OCI-LY3 (cell line): ENCODE measurements around the gene CAPG.
A peak's percentile ranks its signal among the peaks of the same experiment; 100 is the strongest.

ENCODE experiments used
- H2AFZ ChIP-seq: fragments of 200-600, 300-600 bp; shearing (Covaris generic); 2 replicates; pipeline ENCODE4 v1.6.0; 2014; ENCODE audit warnings: antibody characterized with exemption, low read depth, low read length
- H3K27ac ChIP-seq: fragments of 200-600, 300-600 bp; sonication (generic); 2 replicates; pipeline ENCODE4 v1.5.1; 2014; ENCODE audit warnings: mild to moderate bottlenecking, low read length, moderate library complexity, mixed read lengths
- H3K27me3 ChIP-seq: fragments of 200-600, 300-600 bp; sonication (generic); 2 replicates; pipeline ENCODE4 v1.6.1; 2014; ENCODE audit warnings: low read depth, low read length, mixed read lengths
- H3K36me3 ChIP-seq: fragments of 200-600, 300-600 bp; sonication (generic); replicated peaks from 2 replicates; pipeline ENCODE3; 2014; ENCODE audit warnings: low read depth, low read length, mixed read lengths
- H3K4me1 ChIP-seq: fragments of 300-600, 200-600 bp; sonication (generic); 2 replicates; pipeline ENCODE4 v1.6.1; 2014; ENCODE audit warnings: low read length, mixed read lengths
- H3K4me2 ChIP-seq: fragments of 200-600, 300-600 bp; sonication (generic); 2 replicates; pipeline ENCODE4 v1.6.1; 2014; ENCODE audit warnings: low read length, mixed read lengths
- H3K4me3 ChIP-seq: fragments of 300-600, 200-600 bp; sonication (generic); 2 replicates; pipeline ENCODE4 v1.5.1; 2014; ENCODE audit warnings: antibody characterized with exemption, mild to moderate bottlenecking, low read length, moderate library complexity
- H3K79me2 ChIP-seq: fragments of 300-600, 200-600 bp; shearing (Covaris generic); 2 replicates; pipeline ENCODE4 v1.6.1; 2014; ENCODE audit warnings: mild to moderate bottlenecking, low read length, mixed read lengths
- H3K9ac ChIP-seq: fragments of 300-600, 200-600 bp; shearing (Covaris generic); 2 replicates; pipeline ENCODE4 v1.6.0; 2014; ENCODE audit warnings: mild to moderate bottlenecking, low read length, moderate library complexity
- H3K9me3 ChIP-seq: fragments of 200-600, 300-600 bp; shearing (Covaris generic); 2 replicates; pipeline ENCODE4 v1.6.1; 2014; ENCODE audit warnings: low read length, mixed read lengths; ENCODE audit not compliant: insufficient read depth
- H4K20me1 ChIP-seq: fragments of 200-600, 300-600 bp; sonication (generic); 2 replicates; pipeline ENCODE4 v1.6.1; 2016; ENCODE audit warnings: low read length, mixed read lengths; ENCODE audit not compliant: insufficient read depth
- EZH2phosphoT487 ChIP-seq: fragments of 200-600 bp; shearing (Covaris generic); IDR thresholded peaks from 2 replicates; pipeline ENCODE4 v1.6.1; 2018; ENCODE audit warnings: antibody characterized with exemption, mixed run types, low read depth
- TF ChIP-seq, protein P1 (sequence below): fragments of 200-600, 300-600 bp; sonication (generic); IDR thresholded peaks from 2 replicates; pipeline ENCODE4 v1.5.1; 2014; ENCODE audit warnings: antibody characterized with exemption, low read length, low read depth

CAPG gene

DNA sequence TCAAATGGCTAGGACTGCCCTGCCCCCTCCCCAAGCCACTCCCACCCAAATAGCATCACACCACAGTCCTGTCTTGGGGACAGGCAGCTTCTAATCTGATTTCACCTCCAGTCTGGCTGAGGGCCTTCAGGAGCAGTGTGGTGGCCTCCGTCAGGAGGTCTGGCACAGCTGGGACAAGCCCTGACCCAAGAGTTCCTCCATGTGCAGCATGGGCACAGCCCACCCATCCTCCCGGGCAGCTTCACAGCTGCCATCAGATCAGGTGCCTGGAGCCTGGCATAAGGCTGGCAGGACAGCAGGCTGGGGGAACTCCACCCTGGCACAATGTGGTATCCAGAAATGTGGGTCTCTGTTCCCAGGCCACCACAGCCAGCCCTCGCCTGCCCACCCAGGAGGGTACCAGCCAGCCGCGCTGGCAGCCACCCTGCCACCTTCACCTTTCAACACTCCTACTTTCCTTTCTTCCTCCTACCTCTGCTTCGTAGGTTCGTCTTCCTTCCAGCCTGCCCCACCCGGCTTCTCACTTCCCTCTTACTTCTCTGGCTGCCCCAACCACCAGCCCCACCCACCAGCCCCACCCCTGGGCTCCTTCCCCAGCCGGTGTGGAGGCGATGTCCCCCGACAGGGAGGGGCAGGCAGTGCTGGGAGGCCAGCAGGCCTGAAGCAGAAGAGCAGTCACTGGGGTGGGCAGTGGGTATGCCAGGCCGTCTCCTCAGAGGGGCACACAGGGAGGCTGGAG, at the start of gene CAPG:
CAPG (minus strand) TSS at position 522 of the 739 bp plus-strand sequence. CDS start 8,221 bp downstream, outside the sequence.
- Histone ChIP-seq H3K4me2 (peak within 1 kb of the TSS; percentile 98), H3K36me3 (no peaks in the 10 kb centered on the region), H3K27ac (peak within 1 kb of the TSS; percentile 44), H3K79me2 (no peaks in the 10 kb centered on the region), H3K4me3 (peak within 1 kb of the TSS; percentile 85), H3K9ac (peak within 1 kb of the TSS; percentile 72), H2AFZ (peak within 1 kb of the TSS; percentile 22; the same call in 1 of the 2 replicates), H3K9me3 (no peaks in the 10 kb centered on the region), H4K20me1 (no peaks in the 10 kb centered on the region), H3K27me3 (no peaks in the 10 kb centered on the region), H3K4me1 (peaks cover 25% of the 10 kb centered on the region)
- TF ChIP-seq, protein P1, sequence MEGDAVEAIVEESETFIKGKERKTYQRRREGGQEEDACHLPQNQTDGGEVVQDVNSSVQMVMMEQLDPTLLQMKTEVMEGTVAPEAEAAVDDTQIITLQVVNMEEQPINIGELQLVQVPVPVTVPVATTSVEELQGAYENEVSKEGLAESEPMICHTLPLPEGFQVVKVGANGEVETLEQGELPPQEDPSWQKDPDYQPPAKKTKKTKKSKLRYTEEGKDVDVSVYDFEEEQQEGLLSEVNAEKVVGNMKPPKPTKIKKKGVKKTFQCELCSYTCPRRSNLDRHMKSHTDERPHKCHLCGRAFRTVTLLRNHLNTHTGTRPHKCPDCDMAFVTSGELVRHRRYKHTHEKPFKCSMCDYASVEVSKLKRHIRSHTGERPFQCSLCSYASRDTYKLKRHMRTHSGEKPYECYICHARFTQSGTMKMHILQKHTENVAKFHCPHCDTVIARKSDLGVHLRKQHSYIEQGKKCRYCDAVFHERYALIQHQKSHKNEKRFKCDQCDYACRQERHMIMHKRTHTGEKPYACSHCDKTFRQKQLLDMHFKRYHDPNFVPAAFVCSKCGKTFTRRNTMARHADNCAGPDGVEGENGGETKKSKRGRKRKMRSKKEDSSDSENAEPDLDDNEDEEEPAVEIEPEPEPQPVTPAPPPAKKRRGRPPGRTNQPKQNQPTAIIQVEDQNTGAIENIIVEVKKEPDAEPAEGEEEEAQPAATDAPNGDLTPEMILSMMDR: no peak
- no peak for TF ChIP-seq EZH2phosphoT487

- no peak overlapping the region for H3K4me2 ChIP-seq
- H3K27ac ChIP-seq: no peak overlapping the region
- H3K9me3 ChIP-seq: no peaks in the 10 kb centered on the region
- H4K20me1 ChIP-seq: no peaks in the 10 kb centered on the region
- no peak for TF ChIP-seq EZH2phosphoT487
- TF ChIP-seq, protein P1: no peak
- no peak overlapping the region for H3K4me3 ChIP-seq
- H3K27me3 ChIP-seq: no peaks in the 10 kb centered on the region
- H3K36me3 ChIP-seq: no peaks in the 10 kb centered on the region
- no peak overlapping the region for H3K9ac ChIP-seq
- no peak overlapping the region for H2AFZ ChIP-seq
- no peaks in the 10 kb centered on the region for H3K4me1 ChIP-seq
- no peaks in the 10 kb centered on the region for H3K79me2 ChIP-seq
Measured at GRCh38 chr2:85459771-85460170, 49.6 kb upstream of the CAPG start.

DNA sequence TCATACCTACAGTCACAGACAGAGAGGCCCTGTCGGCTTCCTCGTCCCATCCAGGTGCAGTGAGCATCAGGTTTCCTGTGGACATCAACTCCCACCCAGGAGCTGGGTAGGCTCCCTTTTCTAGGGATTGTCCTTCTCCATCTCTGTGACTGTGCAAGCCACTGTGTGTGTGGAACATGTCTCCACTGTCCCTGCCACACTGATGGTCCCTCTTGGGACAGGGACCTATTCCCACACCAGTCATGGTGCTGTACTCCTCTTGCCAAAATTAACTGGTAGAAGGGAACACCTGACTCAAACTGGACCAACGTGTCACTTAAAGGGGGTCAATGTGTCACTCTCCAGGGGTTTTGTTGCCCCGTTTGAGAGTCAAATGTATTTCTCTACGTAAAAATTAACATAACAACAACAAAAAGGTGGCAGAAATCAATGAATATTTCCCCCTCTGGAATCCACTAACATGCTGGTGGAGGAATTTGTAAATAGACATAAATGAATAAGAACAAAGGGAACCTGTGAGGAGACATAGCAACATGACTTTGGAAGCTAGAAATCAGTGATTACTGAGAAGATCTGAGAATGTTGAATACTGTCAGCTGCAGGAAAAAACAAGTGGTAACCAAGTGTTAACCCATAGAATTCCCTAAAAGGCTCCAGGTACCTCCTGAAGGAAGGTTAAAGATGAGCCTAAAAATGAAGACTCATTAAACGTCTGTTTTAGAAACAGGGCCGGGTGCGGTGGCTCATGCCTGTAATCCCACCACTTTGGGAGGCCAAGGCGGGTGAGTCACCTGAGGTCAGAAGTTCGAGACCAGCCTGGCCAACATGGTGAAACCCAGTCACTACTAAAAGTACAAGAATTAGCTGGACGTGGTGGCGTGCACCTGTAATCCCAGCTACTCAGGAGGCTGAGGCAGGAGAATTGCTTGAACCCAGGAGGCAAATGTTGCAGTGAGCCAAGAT, 48.7 kb upstream of the CAPG start:
- TF ChIP-seq, protein P1: no peak
- TF ChIP-seq EZH2phosphoT487: no peak
- Histone ChIP-seq H4K20me1 (no peaks in the 10 kb centered on the region), H3K9ac (no peak overlapping the region), H3K27ac (no peak overlapping the region), H3K4me2 (no peak overlapping the region), H2AFZ (no peak overlapping the region), H3K9me3 (no peaks in the 10 kb centered on the region), H3K4me3 (no peak overlapping the region), H3K27me3 (no peaks in the 10 kb centered on the region), H3K36me3 (no peaks in the 10 kb centered on the region), H3K4me1 (no peaks in the 10 kb centered on the region), H3K79me2 (no peaks in the 10 kb centered on the region)

- no peaks in the 10 kb centered on the region for H3K4me1 ChIP-seq
- H3K27me3 ChIP-seq: no peaks in the 10 kb centered on the region
- H3K79me2 ChIP-seq: no peaks in the 10 kb centered on the region
- no peak overlapping the region for H2AFZ ChIP-seq
- H3K36me3 ChIP-seq: no peaks in the 10 kb centered on the region
- H3K4me3 ChIP-seq: no peak overlapping the region
- H3K27ac ChIP-seq: no peak overlapping the region
- no peaks in the 10 kb centered on the region for H4K20me1 ChIP-seq
- H3K9me3 ChIP-seq: no peaks in the 10 kb centered on the region
- H3K4me2 ChIP-seq: no peak overlapping the region
- H3K9ac ChIP-seq: no peak overlapping the region
- TF ChIP-seq, protein P1: no peak
- no peak for TF ChIP-seq EZH2phosphoT487
Measured at GRCh38 chr2:85457877-85458316, 47.7 kb upstream of the CAPG start.
